Kidney tubule cell (primary cell): ENCODE results near the gene CSAD.
A peak's percentile ranks its signal among the peaks of the same experiment; 100 is the strongest.

Source experiments
- DNase-seq: peaks from one replicate; pipeline ENCODE4 v3.0.0-alpha.2; 2018; ENCODE audit warnings: low spot score

The CSAD gene, protein sequence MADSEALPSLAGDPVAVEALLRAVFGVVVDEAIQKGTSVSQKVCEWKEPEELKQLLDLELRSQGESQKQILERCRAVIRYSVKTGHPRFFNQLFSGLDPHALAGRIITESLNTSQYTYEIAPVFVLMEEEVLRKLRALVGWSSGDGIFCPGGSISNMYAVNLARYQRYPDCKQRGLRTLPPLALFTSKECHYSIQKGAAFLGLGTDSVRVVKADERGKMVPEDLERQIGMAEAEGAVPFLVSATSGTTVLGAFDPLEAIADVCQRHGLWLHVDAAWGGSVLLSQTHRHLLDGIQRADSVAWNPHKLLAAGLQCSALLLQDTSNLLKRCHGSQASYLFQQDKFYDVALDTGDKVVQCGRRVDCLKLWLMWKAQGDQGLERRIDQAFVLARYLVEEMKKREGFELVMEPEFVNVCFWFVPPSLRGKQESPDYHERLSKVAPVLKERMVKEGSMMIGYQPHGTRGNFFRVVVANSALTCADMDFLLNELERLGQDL

GRCh38 chr12:53180220-53180930, at the start of gene CSAD, which contains the start of gene ZNF740:
TSS of gene CSAD (minus strand) at chr12:53180925. CDS start at chr12:53173470, 7,455 bp downstream.
TSS of gene ZNF740 (plus strand) at chr12:53180722. CDS start at chr12:53181984, 1,262 bp downstream.
- DNase-seq: peak; percentile 99

DNA sequence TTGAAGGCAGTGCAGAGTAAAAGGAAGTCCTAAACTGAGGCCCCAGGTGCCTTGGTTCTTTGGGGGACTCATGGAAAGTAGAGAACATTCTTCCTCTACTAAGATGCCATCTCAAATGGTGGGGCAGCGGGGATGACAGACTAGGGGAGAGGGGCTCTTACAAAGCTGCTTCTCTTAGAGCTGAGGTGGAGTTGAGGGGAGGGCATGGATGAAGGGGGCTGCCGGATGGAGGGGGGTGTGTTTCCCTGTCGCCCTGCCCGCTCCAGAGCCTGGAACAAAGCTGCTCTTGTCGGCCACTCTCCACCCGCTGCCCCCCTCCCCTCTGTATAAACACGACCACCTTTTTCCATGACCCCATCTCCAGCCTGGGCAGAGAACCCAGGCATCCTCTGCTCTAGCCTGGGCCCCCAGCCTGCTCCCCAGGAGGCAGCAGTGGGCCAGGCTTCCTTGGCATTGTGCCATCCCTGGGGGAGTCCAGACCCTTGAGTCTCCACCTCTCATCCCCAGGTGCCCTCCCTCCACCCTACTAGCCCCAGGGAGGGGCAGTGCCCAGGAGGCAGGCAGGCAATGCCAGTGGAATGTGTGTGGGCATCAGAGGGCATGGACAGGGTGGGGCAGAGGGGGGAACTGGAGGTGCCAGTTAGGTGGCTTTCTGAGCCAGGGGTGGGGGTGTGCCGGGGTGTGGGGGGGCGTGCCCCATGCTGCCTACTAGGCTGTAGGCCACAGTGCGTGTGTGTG, 49.6 kb upstream of the CSAD start:
- DNase-seq: peak; percentile 33

DNA sequence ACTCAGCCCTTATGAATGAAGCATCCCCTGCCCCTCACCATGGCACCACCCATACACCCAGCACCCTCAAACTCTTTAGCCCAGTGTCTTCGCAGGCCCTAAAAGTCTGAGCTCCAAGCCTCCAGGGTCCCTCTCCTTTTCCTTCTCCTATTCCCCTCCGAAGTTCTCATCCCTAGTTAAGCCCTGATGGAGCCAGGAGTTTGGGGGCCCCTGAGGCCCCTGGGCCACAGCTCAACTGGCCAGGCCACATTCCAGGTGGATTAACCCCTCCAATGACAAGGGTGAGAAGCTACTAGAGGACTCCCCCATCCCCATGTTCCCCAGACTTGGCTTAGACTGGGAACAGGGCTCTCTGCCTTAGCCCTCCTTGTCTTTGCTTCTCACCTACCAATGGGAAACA, 48.7 kb upstream of the CSAD start:
- no peak for DNase-seq

DNA sequence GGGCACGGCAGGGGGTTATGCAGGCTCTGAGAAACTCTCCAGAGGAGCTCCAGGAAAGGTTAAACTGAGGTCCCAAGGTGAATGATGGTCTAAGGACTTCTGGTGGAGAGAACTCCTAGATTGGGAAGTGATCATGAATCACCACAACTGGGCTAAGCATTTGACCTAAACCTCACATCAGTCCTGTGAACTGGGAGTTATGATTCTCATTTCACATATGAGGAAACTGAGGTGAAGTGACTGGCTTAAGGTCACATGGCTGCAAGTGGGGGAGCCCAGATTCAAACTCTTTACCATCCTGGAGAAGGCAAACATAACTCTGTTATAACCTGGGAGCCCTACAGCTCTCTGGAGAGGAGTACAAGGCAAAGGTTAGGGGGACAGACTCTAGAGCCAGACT, 47.1 kb upstream of the CSAD start:
- no peak for DNase-seq

DNA sequence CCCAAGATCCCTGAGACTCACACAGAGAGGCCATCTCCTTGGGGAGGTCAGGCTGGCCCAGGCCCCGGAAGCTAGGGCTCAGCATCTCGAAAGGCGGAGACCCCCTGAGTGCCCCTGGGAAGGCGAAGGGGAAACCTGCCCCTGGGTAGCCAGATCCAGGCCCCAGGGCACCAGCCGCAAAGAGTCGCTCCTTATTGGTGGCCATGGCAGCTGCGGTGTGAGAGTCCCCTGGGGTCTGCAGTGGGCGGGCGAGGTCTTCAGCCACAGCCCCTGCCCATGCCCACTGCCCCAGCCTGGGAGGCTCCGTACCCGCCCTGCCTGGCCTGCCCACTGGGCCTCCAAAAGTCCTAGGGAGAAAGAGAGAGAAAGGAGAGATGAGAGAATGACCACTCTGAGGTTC, 46.6 kb upstream of the CSAD start:
- DNase-seq: no peak

DNA sequence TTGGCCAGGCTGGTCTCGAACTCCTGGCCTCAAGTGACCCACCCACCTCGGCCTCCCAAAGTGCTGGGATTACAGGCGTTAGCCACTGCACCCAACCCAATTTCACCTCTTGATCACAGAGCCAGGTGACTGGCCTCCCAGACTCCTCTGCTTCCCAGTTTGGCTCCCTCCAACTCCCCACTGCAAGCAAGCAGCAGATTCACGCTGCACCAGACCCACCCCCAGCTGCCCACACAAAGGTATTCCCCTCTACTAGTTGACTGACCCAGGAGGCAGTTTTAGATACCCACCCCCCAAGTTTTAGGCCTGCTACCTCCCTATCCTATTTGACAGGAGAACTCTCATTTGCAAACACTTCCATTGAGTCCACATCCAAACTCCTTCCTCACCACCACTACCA, 46.1 kb upstream of the CSAD start:
- DNase-seq: no peak

DNA sequence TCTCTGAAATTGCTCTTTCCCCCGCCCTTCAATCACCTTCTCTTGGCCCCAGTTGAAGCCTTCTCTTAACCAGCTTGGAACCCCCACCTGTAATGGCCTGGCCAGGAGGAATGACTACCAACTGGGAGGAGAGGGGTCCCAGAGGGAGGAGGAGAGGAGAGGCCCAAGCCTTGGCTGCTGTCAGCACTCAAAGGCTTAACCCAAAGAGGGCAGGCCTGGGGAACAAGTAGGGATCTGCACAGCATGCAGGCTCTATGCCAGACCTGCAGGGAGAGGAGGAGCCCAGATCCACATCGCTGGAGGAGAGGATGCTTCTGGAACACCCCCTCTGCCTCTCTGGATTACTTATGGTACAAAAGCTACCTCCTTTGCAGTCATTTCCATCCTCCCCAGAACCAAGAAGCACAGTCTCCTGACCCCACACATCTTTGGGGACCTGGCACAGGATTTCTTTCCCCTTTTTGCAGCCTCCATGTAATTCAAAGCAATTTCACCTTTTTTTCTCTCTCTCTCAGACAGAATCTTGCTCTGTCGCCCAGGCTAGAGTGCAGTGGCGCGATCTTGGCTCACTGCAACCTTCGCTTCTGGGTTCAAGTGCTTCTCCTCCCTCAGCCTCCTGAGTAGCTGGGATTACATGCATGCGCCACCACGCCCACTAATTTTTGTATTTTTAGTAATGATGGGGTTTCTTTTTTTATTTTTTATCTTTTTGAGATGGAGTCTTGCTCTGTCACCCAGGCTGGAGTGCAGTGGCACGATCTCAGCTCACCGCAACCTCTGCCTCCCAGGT, 45.1 kb upstream of the CSAD start:
- DNase-seq: no peak

GRCh38 chr12:53224897-53225634, 44.3 kb upstream of the CSAD start:
- no peak for DNase-seq

DNA sequence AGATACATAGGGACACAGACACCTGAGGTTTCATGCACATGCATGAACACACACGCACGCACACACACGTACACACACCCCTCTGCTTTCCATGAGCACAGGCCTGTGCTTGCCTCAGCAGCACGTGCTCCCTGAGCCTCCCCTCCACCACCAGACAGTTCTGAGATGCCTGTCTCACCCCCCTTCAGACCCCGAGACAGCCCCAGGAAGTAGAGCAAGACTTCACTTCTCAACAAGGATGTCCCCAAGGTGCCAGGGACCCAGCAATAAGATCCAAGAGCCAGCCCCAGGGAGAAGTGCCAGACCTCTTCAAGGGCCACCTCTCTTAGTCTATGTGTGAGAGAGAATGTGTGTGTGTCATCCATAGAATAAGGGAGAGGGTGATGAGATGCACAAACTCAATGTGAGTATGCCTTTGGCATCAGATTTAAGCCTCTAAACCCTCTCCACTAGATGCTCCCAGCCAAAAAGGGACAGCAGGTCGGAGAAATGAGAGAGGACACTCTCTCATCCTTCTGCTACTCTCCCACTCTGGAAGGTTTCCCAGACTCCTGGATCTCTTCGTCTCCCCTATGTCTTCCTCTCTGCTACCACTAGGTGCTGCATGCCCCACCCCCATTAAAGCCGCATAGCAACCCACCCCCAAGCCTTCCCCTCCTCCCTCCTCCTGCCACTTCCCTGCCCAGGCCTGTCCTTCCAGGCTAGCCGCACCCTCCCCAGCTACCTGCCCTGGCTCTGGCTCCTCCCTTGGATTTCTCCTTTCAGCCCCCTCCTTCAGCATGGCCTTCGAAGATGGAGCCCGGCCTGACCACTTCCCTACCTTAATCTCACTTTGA, 43.6 kb upstream of the CSAD start:
- DNase-seq: no peak

DNA sequence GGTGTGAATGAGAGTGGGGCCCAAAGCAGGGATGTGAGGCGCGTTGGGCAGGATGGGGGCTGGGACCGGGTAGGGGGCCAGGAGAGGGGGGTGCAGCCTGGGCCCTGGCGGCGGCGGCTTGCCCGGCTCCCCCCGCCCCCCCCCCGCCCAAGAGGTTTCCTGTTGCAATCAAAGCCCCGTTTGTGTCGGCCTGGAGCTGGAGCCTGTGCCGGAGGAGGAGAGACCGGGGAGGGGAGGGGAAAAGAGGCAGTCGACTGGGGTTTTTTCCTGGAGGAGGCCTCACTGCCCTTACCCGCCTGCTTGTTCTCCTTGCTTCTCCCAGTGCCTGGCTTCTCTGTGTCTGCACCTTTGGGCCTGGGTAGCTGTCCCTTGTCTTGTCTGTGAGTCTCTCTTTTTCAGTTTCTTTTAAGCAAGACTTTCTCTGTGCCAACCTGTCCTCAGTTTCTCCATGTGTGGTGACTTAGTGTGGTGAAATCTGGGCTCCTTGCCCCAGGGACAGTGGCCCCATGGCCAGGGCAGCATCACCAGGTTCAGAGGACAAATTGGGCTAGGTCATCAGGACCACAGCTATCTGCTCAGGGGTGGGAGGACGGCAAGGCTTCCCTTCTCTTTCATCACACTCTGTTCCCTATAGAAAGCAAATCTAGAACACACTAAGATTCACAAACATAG, 42.8 kb upstream of the CSAD start:
- DNase-seq: no peak

DNA sequence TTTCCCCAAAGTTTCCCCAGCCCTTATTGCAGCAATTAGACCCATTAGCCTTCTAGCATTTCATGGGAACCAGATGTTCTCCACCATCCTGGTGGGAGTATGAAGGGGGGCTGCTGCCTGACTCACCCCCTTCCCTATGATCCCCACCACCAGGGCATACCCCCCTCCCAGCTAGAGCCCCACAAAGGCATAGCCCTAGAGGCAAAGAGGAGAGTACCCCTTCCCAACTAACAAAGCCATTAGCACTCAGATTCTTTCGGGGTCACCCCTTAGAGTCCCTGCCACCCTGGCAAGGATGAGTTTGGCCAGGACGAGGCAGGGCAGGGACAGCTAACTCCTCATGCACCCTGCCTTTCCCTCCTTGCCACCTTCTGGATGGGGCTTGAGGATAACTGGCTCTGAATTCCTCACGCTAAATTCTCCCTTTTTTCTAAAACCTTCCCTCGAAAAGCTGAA, 42.1 kb upstream of the CSAD start:
- DNase-seq: no peak

DNA sequence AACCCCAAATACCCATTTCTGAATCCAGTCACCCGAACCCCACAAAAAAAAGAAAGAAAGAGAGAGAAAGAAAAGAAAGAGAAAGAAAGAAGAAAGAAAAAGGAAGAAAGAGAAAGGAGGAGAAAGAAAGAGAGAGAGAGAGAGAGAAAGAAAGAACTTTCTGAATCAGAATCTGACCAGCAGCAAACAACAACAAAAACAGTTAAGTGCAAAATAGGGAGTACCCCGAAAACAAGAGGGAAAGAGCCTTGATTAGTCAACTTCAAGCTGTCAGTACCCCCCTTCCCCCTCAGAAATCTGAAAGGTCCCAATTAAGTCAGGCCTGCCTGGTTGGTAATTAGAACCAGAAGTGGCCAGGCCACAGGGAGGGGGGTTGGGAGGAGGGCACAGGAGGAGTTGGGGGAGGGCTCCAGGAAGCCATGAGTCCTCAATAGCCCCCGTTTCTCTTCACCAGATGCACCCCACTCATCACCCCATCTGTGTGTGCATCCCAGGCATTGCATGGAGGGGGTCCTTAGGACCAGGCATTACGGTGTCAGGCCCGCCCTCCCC, 41.5 kb upstream of the CSAD start:
- DNase-seq: no peak

GRCh38 chr12:53221203-53222080, 40.7 kb upstream of the CSAD start:
- DNase-seq: peak; percentile 68

- peak; percentile 95 for DNase-seq
These were observed 40.0 kb upstream of the CSAD start for GRCh38 chr12:53220694-53221202.

DNA sequence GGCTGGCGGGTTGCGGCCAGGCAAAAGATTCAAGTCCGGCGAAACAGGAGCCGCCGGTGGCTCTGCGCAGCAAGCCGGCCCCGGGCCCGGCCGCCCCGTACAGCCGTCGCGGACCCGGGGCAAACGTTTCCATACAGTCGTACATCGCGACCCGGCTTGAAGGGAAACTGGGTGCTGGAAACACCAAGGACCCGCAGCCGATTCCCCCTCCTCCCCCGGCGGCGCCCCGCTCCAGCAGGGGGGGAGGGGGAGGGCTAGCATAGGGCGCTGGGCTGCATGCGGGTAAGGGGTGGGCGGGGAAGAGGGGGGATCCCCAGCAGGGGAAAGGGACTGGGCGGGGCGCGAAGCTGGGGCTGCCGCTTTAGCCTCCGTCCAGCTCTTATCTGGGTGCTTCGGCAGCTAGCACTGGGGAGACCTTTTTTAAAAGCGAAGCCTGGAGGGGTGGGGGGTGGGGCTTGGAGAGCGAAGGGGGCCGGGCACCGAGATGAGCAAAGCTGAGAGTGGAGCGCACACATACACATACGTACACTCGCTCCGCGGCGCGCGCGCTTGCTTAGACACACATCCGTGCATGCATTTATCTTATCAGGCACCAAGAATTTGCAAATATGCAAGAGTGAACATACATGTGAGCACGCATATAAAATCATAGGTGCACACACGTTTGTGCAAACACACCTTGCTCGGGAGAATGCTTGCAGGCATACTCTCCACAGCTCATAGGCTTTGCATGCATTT, 39.4 kb upstream of the CSAD start:
- peak; percentile 62 for DNase-seq

DNA sequence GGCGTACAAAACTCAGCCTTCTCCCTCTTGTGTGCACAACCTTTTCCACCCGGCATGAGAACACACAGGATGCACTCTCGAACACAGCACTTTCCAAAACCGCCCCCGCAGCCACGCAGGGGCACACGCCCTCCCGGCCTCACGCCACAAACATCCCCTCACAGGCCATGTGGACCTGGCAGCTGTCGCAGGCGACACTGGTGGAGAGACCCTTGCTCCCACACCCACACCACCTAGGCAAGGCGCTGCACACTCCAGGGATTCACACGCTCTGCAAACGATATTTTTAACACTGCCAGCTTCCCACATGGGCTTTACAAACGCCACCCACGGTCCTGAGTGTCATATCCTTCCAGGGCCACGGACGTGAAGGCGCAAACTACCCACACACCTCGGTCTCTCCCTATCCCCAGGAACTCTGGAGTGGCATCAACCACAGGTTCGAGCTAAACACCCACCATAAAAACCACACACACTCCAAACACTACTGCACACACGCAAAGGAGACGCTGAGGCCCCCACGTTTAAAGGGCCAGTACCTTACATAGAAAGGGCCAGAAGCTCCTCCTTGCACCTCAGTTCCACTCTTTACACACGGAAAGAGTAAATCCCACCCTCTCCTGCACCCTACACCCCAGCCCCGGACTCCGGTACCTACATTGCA, 38.7 kb upstream of the CSAD start:
- peak; percentile 35 for DNase-seq
